WTC11 (cell line): Measurements from ENCODE around the gene CARD19. TPM values are rescaled to one million over a fixed set of nuclear protein-coding genes. Genes with fewer than 3 reads are reported as not detected.

Experiments
- ATAC-seq: fragments of 200-7000 bp; cut with Tn5 transposase; 2 replicates; pipeline ENCODE4 v1.10.0; 2021; ENCODE audit warnings: mild to moderate bottlenecking, moderate library complexity
- CTCF ChIA-PET: fragments of 300-600 bp; sonication (Branson Sonifier 250); formaldehyde crosslinking; loops from one replicate; lab custom pipeline; 2021; ENCODE audit warnings: antibody characterized with exemption; lab: Charles Lee
- POLR2A ChIA-PET: fragments of 350-600 bp; sonication (Branson Sonifier 250); formaldehyde crosslinking; loops from one replicate; lab custom pipeline; 2021; ENCODE audit warnings: antibody characterized with exemption; lab: Charles Lee
- DNase-seq: peaks from one replicate; pipeline ENCODE4 v3.0.0; 2021; ENCODE audit warnings: low spot score
- H3K27ac Mint-ChIP-seq: 2 replicates; pipeline ENCODE4 v1.8.0; 2021; ENCODE audit warnings: mixed read lengths
- H3K27me3 Mint-ChIP-seq: 2 replicates; pipeline ENCODE4 v1.8.0; 2021; ENCODE audit warnings: low read depth, mild to moderate bottlenecking, moderate library complexity, mixed read lengths
- H3K36me3 Mint-ChIP-seq: 2 replicates; pipeline ENCODE4 v1.8.0; 2021; ENCODE audit warnings: mixed read lengths
- H3K4me1 Mint-ChIP-seq: 2 replicates; pipeline ENCODE4 v1.8.0; 2022; ENCODE audit warnings: mixed read lengths
- H3K4me3 Mint-ChIP-seq: 2 replicates; pipeline ENCODE4 v1.8.0; 2021; ENCODE audit warnings: mild to moderate bottlenecking, moderate library complexity, mixed read lengths
- H3K9me3 Mint-ChIP-seq: 2 replicates; pipeline ENCODE4 v1.8.0; 2021; ENCODE audit warnings: mixed read lengths
- CTCF ChIP-seq: fragments of 200-600 bp; IDR thresholded peaks from 2 replicates; pipeline ENCODE4 v1.8.0; 2022; ENCODE audit warnings: antibody characterized with exemption
- E2F4 ChIP-seq: sonication (generic); formaldehyde crosslinking; IDR thresholded peaks from 2 replicates; pipeline ENCODE4 v1.8.1; 2022; ENCODE audit warnings: low read depth, mild to moderate bottlenecking, moderate library complexity, missing genetic modification reagents, borderline replicate concordance
- EMX1 ChIP-seq: fragments of 250-450 bp; sonication (Bioruptor Pico); IDR thresholded peaks from 2 replicates; pipeline ENCODE4 v1.8.0; 2021; ENCODE audit warnings: mild to moderate bottlenecking
- FOXP1 ChIP-seq: sonication (generic); formaldehyde crosslinking; IDR thresholded peaks from 2 replicates; pipeline ENCODE4 v1.8.0; 2022; ENCODE audit warnings: missing genetic modification reagents, mild to moderate bottlenecking, moderate library complexity, borderline replicate concordance
- JAZF1 ChIP-seq: fragments of 250-450 bp; sonication (Bioruptor Pico); IDR thresholded peaks from 2 replicates; pipeline ENCODE4 v1.9.0; 2021; ENCODE audit warnings: moderate library complexity, mild to moderate bottlenecking, inconsistent platforms
- KAT7 ChIP-seq: sonication (generic); formaldehyde crosslinking; IDR thresholded peaks from 2 replicates; pipeline ENCODE4 v1.8.1; 2023; ENCODE audit warnings: missing genetic modification reagents, mild to moderate bottlenecking, borderline replicate concordance
- SOX15 ChIP-seq: fragments of 250-450 bp; sonication (Bioruptor Pico); IDR thresholded peaks from 2 replicates; pipeline ENCODE4 v1.9.0; 2021; ENCODE audit warnings: mild to moderate bottlenecking
- SP1 ChIP-seq: sonication (generic); formaldehyde crosslinking; conservative IDR thresholded peaks from 2 replicates; pipeline ENCODE4 v1.8.1; 2022; ENCODE audit warnings: missing genetic modification reagents
- STAT6 ChIP-seq: sonication (generic); formaldehyde crosslinking; conservative IDR thresholded peaks from 2 replicates; pipeline ENCODE4 v1.8.1; 2023; ENCODE audit warnings: mild to moderate bottlenecking, low read depth, missing genetic modification reagents, moderate library complexity
- ZBTB21 ChIP-seq: sonication (generic); formaldehyde crosslinking; IDR thresholded peaks from 2 replicates; pipeline ENCODE4 v1.8.1; 2023; ENCODE audit warnings: mild to moderate bottlenecking, missing genetic modification reagents, borderline replicate concordance
- ZNF263 ChIP-seq: sonication (generic); formaldehyde crosslinking; IDR thresholded peaks from 2 replicates; pipeline ENCODE4 v1.8.1; 2022; ENCODE audit warnings: low read depth, mild to moderate bottlenecking, moderate library complexity, missing genetic modification reagents
- ZNF671 ChIP-seq: fragments of 250-450 bp; sonication (Bioruptor Pico); IDR thresholded peaks from 2 replicates; pipeline ENCODE4 v1.8.0; 2021; ENCODE audit warnings: mild to moderate bottlenecking
- total RNA-seq: library from RNA; stranded (reverse); gene quantifications from 3 replicates; pipeline ENCODE4 v1.2.3, GENCODE V29; 2021
- TF ChIP-seq, protein P1 (sequence below): fragments of 250-450 bp; sonication (Bioruptor Pico); conservative IDR thresholded peaks from 2 replicates; pipeline ENCODE4 v1.9.0; 2021; ENCODE audit warnings: mild to moderate bottlenecking
- TF ChIP-seq, protein P2 (sequence below): sonication (generic); formaldehyde crosslinking; conservative IDR thresholded peaks from 2 replicates; pipeline ENCODE4 v1.8.1; 2022; ENCODE audit warnings: mild to moderate bottlenecking, missing genetic modification reagents
- TF ChIP-seq, protein P3 (sequence below): fragments of 250-450 bp; sonication (Bioruptor Pico); IDR thresholded peaks from 2 replicates; pipeline ENCODE4 v2.1.2; 2022; ENCODE audit warnings: mild to moderate bottlenecking, moderate library complexity
- TF ChIP-seq, protein P4 (sequence below): sonication (generic); formaldehyde crosslinking; IDR thresholded peaks from 2 replicates; pipeline ENCODE4 v1.8.1; 2022; ENCODE audit warnings: low read depth, missing genetic modification reagents, borderline replicate concordance

The CARD19 gene
- total RNA-seq, 1 experiment from 2014 or later = 34.5 TPM

GRCh38 chr9:93054758-93055704, 41.0 kb upstream of the CARD19 start:
- no peaks in the 10 kb centered on the region for H3K9me3 Mint-ChIP-seq
- ChIA-PET POLR2A (interaction anchor here (0.7 kb wide), 1 partner anchor 38 kb away, joined by 5 read pairs; no protein-coding TSS in a partner anchor), CTCF (interaction anchor here (1.4 kb wide), 1 partner anchor 99 kb away, joined by 3 read pairs; no protein-coding TSS in a partner anchor)
- H3K4me1 Mint-ChIP-seq = peaks cover 38% of the 10 kb centered on the region
- DNase-seq = no peak
- H3K27me3 Mint-ChIP-seq = peaks cover 18% of the 10 kb centered on the region
- no peaks in the 10 kb centered on the region for H3K36me3 Mint-ChIP-seq
- TF ChIP-seq, protein P1, sequence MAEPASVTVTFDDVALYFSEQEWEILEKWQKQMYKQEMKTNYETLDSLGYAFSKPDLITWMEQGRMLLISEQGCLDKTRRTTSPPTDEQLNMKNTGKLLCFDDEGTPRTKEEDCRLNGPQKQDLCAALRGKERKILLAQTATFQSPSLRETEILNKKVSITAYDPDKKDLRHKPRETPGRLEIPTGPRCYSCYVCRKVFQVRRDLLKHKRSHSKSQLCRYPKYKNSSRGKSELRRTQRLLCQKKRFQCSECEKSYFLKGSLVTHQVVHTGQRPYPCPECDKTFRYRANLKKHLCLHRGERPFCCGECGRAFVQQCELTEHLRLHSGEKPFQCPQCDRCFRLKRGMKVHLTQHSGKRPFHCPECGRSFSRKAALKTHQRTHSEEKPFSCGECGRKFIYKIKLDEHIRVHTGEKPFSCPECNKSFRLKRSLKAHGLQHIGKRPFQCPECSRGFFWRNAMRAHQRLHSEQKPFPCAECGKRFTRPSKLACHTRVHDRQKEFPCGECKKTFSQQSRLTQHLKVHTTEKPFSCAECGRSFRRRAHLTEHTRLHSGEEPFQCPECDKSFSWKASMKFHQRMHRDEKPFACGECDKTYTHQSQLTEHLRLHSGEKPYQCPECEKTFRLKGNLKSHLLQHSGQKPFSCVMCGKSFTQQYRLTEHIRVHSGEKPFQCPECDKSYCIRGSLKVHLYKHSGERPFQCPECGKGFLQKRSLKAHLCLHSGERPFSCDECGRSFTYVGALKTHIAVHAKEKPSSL (CRISPR knock-in tag) = no peak
- TF ChIP-seq, protein P2, sequence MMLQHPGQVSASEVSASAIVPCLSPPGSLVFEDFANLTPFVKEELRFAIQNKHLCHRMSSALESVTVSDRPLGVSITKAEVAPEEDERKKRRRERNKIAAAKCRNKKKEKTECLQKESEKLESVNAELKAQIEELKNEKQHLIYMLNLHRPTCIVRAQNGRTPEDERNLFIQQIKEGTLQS (CRISPR knock-in tag) = no peak
- TF ChIP-seq FOXP1 = no peak
- TF ChIP-seq ZNF671 (CRISPR knock-in tag) = no peak
- TF ChIP-seq ZBTB21 (CRISPR knock-in tag) = no peak
- TF ChIP-seq CTCF = no peak
- TF ChIP-seq, protein P3, sequence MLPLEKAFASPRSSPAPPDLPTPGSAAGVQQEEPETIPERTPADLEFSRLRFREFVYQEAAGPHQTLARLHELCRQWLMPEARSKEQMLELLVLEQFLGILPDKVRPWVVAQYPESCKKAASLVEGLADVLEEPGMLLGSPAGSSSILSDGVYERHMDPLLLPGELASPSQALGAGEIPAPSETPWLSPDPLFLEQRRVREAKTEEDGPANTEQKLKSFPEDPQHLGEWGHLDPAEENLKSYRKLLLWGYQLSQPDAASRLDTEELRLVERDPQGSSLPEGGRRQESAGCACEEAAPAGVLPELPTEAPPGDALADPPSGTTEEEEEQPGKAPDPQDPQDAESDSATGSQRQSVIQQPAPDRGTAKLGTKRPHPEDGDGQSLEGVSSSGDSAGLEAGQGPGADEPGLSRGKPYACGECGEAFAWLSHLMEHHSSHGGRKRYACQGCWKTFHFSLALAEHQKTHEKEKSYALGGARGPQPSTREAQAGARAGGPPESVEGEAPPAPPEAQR (CRISPR knock-in tag) = no peak
- no peak for TF ChIP-seq SOX15 (CRISPR knock-in tag)
- TF ChIP-seq E2F4 (CRISPR knock-in tag) = no peak
- TF ChIP-seq, protein P4, sequence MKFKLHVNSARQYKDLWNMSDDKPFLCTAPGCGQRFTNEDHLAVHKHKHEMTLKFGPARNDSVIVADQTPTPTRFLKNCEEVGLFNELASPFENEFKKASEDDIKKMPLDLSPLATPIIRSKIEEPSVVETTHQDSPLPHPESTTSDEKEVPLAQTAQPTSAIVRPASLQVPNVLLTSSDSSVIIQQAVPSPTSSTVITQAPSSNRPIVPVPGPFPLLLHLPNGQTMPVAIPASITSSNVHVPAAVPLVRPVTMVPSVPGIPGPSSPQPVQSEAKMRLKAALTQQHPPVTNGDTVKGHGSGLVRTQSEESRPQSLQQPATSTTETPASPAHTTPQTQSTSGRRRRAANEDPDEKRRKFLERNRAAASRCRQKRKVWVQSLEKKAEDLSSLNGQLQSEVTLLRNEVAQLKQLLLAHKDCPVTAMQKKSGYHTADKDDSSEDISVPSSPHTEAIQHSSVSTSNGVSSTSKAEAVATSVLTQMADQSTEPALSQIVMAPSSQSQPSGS (CRISPR knock-in tag) = no peak
- no peak for TF ChIP-seq STAT6
- TF ChIP-seq KAT7 (CRISPR knock-in tag) = no peak
- TF ChIP-seq EMX1 (CRISPR knock-in tag) = no peak
- no peak for TF ChIP-seq JAZF1
- TF ChIP-seq SP1 (CRISPR knock-in tag) = no peak
- no peak for TF ChIP-seq ZNF263 (CRISPR knock-in tag)
- no peak overlapping the region for H3K4me3 Mint-ChIP-seq
- no peak for ATAC-seq
- H3K27ac Mint-ChIP-seq = no peak overlapping the region
